HL-60 (cell line): ENCODE data around the gene AMN1.

Experiments used
- GABPA ChIP-seq: IDR thresholded peaks from 2 replicates; pipeline ENCODE4 v1.6.1; 2012; ENCODE audit warnings: low read depth
- POLR2AphosphoS5 ChIP-seq: IDR thresholded peaks from 2 replicates; pipeline ENCODE4 v1.6.1; 2012; ENCODE audit warnings: low read depth
- SPI1 ChIP-seq: IDR thresholded peaks from 2 replicates; pipeline ENCODE4 v1.6.1; 2012; ENCODE audit warnings: low read depth, mild to moderate bottlenecking, borderline replicate concordance
- TF ChIP-seq, protein P1 (sequence below): IDR thresholded peaks from one replicate; pipeline ENCODE4 v1.5.1; 2011; ENCODE audit warnings: low read length, control low read depth, inconsistent platforms; ENCODE audit not compliant: insufficient read depth

DNA sequence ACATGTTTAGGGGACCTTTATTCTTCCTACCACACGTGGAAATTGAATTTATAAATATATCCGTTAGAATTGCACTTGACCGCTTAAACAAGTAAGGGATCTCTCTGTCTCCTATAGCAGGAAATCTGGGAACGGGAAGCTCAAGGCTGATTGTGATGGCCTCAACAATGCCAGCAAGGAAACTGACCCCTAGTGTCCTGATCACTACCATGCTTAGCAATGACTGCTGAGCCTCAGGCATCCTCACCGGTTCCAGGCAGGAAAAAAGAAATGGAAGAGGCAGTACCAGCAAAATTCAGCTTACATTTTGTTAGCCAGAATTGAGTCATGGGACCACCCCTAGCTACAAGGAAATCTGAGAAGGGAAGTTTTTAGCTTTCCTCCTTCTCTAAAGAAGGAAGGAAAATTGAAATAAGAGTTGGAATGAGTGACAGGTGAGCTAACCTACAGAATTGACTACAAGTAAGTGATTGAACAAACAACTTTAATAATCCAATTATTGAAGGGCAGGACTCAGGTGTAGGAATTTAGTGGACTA lies 43.9 kb upstream of the AMN1 start:
- TF ChIP-seq POLR2AphosphoS5 (no peak), SPI1 (no peak), GABPA (no peak)
- TF ChIP-seq, protein P1, sequence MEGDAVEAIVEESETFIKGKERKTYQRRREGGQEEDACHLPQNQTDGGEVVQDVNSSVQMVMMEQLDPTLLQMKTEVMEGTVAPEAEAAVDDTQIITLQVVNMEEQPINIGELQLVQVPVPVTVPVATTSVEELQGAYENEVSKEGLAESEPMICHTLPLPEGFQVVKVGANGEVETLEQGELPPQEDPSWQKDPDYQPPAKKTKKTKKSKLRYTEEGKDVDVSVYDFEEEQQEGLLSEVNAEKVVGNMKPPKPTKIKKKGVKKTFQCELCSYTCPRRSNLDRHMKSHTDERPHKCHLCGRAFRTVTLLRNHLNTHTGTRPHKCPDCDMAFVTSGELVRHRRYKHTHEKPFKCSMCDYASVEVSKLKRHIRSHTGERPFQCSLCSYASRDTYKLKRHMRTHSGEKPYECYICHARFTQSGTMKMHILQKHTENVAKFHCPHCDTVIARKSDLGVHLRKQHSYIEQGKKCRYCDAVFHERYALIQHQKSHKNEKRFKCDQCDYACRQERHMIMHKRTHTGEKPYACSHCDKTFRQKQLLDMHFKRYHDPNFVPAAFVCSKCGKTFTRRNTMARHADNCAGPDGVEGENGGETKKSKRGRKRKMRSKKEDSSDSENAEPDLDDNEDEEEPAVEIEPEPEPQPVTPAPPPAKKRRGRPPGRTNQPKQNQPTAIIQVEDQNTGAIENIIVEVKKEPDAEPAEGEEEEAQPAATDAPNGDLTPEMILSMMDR: no peak
